Testis (tissue), 3 donors: ENCODE data around the gene LTBP1. TPM values are rescaled to one million over a fixed set of nuclear protein-coding genes. Genes with fewer than 3 reads are reported as not detected.

Experiments
- DNase-seq: peaks from one replicate; pipeline ENCODE4 v3.0.0-alpha.2; 2019
- H3K27ac ChIP-seq, 2 donors: fragments of 200-600 bp; sonication (generic); one replicate each; pipeline ENCODE4 v1.5.1; 2019
- H3K27me3 ChIP-seq: fragments of 200-600 bp; sonication (generic); one replicate; pipeline ENCODE4 v1.5.1; 2019
- H3K36me3 ChIP-seq: fragments of 200-600 bp; sonication (generic); one replicate; pipeline ENCODE4 v1.5.1; 2017; ENCODE audit warnings: low read depth; ENCODE audit errors: missing control alignments
- H3K4me1 ChIP-seq: fragments of 200-600 bp; sonication (generic); one replicate; pipeline ENCODE4 v1.5.1; 2019
- H3K4me3 ChIP-seq, 2 donors: fragments of 200-600 bp; sonication (generic); one replicate each; pipeline ENCODE4 v1.5.1; 2017 to 2019
- H3K9me3 ChIP-seq: fragments of 200-600 bp; sonication (generic); one replicate; pipeline ENCODE4 v1.5.1; 2017
- POLR2A ChIP-seq: fragments of 450-650 bp; IDR thresholded peaks from one replicate; pipeline ENCODE4 v1.6.1; 2017; ENCODE audit warnings: antibody characterized with exemption, mild to moderate bottlenecking, moderate library complexity
- WGBS, 2 donors: methylation state at CpG; one replicate each; pipeline ENCODE4 v1.1.5; 2018; 5-methylcytosine and 5-hydroxymethylcytosine counted together
- intact Hi-C: fragments of 100-400 bp; cut with DNase I; formaldehyde crosslinking; loops from one replicate; pipeline ENCODE4 v1.15.1; 2023; ENCODE audit warnings: low total_unique reads
- polyA plus RNA-seq: library from polyadenylated mRNA; stranded (reverse); fragments of 350-450 nt; fragmentation: Illumina TruSeq; extraction: RNeasy Lipid Tissue Mini Kit (QIAGEN cat#74804); gene quantifications from one replicate; pipeline ENCODE4 v1.2.3, GENCODE V29; 2014; ENCODE audit warnings: low read depth, low replicate concordance; ENCODE audit not compliant: insufficient read depth
- total RNA-seq, 2 donors: library from RNA; depleted of rRNA; stranded (reverse); fragments of >200 nt; gene quantifications; one replicate each; pipeline ENCODE4 v1.2.3, GENCODE V29; 2016
- TF ChIP-seq, protein P1 (sequence below), 3 experiments: fragments of 450-650 bp in 2 of 3; fragments of 200-600 bp in 1 of 3; sonication (generic) in 1 of 3; IDR thresholded peaks; one replicate each; pipeline ENCODE4 v1.5.1; 2016 to 2019; ENCODE audit warnings: antibody characterized with exemption in 3 of 3, mild to moderate bottlenecking in 2 of 3, moderate library complexity in 1 of 3

The LTBP1 gene
- total and polyA plus RNA-seq, 3 donors from 2014 or later, result 39.6 to 51.5 (median 44.0) TPM

DNA sequence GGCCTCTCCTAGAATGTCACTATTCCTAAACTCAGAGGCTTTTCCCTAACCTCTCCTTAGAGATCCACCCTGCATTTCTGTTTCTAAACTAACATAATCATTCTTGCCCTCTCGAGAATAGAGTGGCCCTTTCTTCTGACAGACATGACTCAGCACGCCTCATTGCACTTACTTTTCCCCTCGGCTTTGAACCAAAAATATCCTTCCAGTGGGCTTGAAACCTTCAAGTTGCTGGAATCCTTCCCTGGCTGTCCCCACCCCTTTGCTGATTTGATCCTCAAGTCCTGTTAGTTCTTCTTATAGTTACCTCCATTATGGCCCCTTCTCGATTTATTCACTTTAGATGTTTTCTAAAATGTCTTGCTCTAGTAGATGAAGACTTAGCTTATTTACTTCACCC lies 158.0 kb downstream of the LTBP1 start:
- 73 to 80% methylated on average over 4 of the region's 4 CpGs for WGBS, 2 donors
- no peak for DNase-seq
- Histone ChIP-seq H3K9me3 (no peaks in the 10 kb centered on the region), H3K4me3 (no peak overlapping the region), H3K36me3 (no peaks in the 10 kb centered on the region), H3K27me3 (no peaks in the 10 kb centered on the region), H3K4me1 (peaks cover 14% of the 10 kb centered on the region), H3K27ac (peak overlapping the region; percentile 51 to 63)
- intact Hi-C loops, result no loop called here
- TF ChIP-seq, protein P1, sequence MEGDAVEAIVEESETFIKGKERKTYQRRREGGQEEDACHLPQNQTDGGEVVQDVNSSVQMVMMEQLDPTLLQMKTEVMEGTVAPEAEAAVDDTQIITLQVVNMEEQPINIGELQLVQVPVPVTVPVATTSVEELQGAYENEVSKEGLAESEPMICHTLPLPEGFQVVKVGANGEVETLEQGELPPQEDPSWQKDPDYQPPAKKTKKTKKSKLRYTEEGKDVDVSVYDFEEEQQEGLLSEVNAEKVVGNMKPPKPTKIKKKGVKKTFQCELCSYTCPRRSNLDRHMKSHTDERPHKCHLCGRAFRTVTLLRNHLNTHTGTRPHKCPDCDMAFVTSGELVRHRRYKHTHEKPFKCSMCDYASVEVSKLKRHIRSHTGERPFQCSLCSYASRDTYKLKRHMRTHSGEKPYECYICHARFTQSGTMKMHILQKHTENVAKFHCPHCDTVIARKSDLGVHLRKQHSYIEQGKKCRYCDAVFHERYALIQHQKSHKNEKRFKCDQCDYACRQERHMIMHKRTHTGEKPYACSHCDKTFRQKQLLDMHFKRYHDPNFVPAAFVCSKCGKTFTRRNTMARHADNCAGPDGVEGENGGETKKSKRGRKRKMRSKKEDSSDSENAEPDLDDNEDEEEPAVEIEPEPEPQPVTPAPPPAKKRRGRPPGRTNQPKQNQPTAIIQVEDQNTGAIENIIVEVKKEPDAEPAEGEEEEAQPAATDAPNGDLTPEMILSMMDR (IDR thresholded peaks at IDR 0.05), result no peak
- no peak for TF ChIP-seq POLR2A

DNA sequence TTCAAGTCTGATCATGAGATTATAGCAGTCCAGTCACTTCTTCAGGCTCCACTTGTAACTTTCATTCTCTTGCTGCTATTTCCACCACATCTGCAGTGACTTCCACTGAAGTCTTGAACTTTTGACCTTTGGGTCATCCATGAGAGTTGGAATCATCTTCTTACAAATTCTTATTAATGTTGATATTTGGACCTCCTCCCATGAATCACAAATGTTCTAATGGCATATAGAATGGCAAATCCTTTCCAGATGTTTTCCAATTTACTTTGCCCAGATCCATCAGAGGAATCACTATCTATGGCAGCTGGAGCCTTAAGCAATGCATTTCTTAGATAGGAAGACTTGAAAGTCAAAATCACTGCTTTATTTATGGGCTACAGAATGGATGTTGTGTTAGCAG lies 159.4 kb downstream of the LTBP1 start:
- TF ChIP-seq, protein P1 (IDR thresholded peaks at IDR 0.05), result no peak
- TF ChIP-seq POLR2A, result no peak
- Histone ChIP-seq H3K4me3 (no peak overlapping the region), H3K4me1 (peaks cover 16% of the 10 kb centered on the region), H3K27ac (no peak overlapping the region), H3K27me3 (no peaks in the 10 kb centered on the region), H3K9me3 (no peaks in the 10 kb centered on the region), H3K36me3 (no peaks in the 10 kb centered on the region)
- no peak for DNase-seq
- intact Hi-C loops, result no loop called here

DNA sequence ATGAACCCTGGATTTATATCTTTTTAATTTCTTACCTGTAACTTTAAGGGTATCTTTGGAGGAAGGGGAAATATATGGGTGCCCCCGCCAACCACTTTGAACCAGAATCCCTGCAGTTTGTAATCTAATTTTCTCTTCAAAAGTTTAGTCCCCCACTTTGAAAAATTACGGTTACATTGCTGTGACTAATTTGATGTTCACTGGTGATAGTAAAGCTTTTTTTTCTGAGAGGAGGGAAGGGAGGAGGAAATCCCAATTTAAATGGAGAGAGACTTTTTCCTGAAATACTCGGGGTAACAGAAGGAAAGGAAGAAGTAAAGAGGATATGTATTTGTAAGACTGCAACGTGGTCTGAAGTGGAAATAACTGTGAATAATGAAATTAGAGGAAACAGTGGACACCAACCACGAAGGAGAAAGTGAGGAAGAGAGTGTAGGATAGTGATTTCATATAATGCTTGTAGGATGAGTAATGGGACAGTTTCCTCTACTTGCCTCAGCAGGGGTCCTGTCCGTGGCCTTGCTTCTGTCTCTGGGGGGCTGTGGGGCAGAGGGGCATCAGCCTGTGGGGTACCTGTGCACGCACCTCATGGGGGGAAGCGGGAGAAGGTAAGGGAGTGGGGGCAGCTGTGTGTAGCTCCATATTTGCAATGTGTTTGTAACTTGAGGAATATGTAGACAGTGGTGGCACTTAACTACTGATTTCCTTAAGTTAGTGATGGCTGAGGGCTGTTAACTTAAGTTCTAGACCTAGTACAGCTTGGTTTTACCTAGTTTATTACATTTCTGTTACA lies 161.1 kb downstream of the LTBP1 start:
- intact Hi-C loops, result no loop called here
- Histone ChIP-seq H3K27me3 (no peaks in the 10 kb centered on the region), H3K9me3 (no peaks in the 10 kb centered on the region), H3K36me3 (no peaks in the 10 kb centered on the region), H3K4me1 (peaks cover 20% of the 10 kb centered on the region), H3K27ac (no peak overlapping the region), H3K4me3 (no peak overlapping the region)
- no peak for TF ChIP-seq POLR2A
- TF ChIP-seq, protein P1 (IDR thresholded peaks at IDR 0.05), result no peak
- 83 to 90% methylated on average over 8 of the region's 8 CpGs for WGBS, 2 donors
- DNase-seq, result no peak

DNA sequence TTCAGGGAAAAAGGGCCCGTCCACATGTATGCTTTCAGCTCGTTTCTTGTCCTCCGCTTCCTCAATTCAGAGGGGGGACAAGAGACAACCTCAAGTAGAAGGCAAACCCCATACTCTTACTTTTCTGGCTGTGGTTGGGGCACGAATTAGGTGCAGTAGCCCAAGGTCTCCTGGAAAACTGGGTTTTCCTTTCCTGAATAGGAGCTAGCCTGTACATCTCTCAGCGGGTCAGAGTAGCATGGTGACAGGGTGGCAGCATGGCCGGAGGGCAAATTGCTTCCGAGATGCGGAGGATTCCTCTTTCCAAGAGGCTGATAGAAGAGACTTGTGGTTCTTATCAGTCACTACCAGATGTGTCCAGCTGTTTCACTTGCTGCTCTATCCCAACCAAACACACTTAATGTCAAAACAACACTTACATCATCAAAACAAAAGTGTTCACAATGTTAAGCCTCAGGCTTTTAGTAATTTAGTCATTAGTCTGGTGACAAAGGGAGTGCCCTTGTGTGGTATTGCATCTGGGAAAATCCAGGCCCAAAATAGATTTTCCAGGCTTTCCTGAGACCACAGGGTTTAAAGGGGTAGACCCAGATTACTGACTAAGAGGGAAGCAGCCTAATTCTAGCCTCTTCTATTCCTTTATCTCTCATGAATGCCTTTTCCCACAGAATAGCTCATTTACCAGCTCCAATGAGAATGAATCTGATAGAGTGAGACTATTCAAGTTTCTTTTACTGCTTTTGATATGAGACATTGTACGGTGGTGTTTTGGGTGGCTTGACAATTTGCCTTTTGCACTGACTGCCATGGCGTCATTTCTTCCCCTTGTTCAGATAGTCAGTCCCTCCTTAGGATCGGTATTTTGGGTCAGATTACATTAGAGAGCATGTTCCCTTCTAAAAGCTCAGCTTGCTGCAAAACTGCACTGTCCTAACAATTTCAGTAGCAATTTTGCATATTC lies 162.0 kb downstream of the LTBP1 start:
- 63 to 64% methylated on average over 11 of the region's 11 CpGs for WGBS, 2 donors
- Histone ChIP-seq H3K9me3 (no peaks in the 10 kb centered on the region), H3K27ac (peak overlapping the region; percentile 21 to 46), H3K36me3 (no peaks in the 10 kb centered on the region), H3K4me3 (no peak overlapping the region), H3K4me1 (peaks cover 20% of the 10 kb centered on the region), H3K27me3 (no peaks in the 10 kb centered on the region)
- intact Hi-C loops, result no loop called here
- TF ChIP-seq, protein P1 (IDR thresholded peaks at IDR 0.05), result no peak
- TF ChIP-seq POLR2A, result no peak
- no peak for DNase-seq
